GM12874 (cell line): ENCODE results near the gene TDRD12.

Experiments used
- CTCF ChIP-seq: IDR thresholded peaks from 2 replicates; pipeline ENCODE4 v1.5.1; 2011; ENCODE audit warnings: low read depth, mild to moderate bottlenecking, control low read depth, low read length, moderate library complexity; ENCODE audit not compliant: insufficient read depth

TDRD12 gene

DNA sequence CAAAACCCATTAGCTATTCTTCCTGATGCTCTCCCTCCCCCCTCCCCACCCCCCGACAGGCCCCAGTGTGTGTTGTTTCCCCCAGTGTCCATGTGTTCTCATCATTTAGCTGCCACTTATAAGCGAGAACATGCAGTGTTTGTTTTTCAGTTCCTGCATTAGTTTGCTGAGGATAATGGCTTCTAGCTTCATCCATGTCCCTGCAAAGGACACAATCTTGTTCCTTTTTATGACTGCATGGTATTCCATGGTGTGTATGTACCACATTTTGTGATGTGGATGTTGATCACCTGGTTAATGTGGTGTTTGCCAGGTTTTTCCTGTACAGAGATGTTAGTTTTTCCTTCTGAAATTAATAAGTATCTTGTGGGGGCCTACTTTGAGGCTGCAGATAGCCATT, 31.5 kb downstream of the TDRD12 start:
- no peak for TF ChIP-seq CTCF

- no peak for TF ChIP-seq CTCF
These were observed 37.6 kb downstream of the TDRD12 start for GRCh38 chr19:32757189-32757588.

- no peak for TF ChIP-seq CTCF
These were observed 48.5 kb downstream of the TDRD12 start for GRCh38 chr19:32767951-32768679.

DNA sequence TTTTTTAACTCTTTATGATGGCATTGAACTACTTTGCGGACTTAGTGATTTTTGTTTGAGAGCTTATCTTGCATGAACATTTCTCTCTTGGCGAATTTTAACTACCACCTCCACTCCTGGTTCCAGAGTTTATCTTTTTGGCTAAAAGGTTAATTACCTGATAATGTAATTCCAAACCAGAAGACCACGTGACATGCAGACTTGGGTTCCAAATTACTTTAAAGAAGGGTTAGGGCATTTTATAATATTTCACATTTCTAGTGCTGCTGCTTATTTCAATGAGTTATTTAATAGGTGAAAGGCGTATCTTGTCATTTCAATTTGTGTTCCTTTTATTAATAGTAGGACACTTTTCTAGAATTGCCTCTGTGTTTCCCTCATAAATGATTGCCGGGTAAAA, 52.0 kb downstream of the TDRD12 start:
- TF ChIP-seq CTCF: no peak

- no peak for TF ChIP-seq CTCF
These were observed 53.6 kb downstream of the TDRD12 start for GRCh38 chr19:32773126-32773525.

- no peak for TF ChIP-seq CTCF
These were observed 59.5 kb downstream of the TDRD12 start for GRCh38 chr19:32779082-32779481.

DNA sequence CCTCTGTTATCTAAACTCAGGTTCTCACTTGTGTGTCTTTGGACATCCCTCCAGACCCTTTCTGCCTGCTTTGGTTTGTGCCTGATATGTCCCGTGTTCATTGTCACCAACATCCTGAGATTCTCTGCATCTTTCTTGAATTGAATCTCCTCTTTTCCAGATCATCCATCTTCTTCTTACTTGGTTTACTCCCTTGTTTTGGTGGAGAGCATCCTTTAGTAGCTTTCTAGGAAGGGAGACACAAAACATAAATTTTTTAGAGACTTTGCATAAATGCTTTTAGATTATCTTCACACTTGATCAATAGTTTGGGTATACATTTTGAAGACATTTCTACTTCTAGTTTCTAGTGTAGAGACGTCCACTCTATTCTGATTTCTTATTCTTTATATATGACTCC, 61.7 kb downstream of the TDRD12 start:
- TF ChIP-seq CTCF: no peak
